Measurements from ENCODE around the gene CNEP1R1. TPM values are rescaled to one million over a fixed set of nuclear protein-coding genes. Genes with fewer than 3 reads are reported as not detected.

CNEP1R1 gene
- total and polyA plus RNA-seq, 2 of the 8 experiments (the other 6 are each of a cell fraction or from before 2014, with no cell fraction given) = 10.6 to 13.6 TPM

GRCh38 chr16:50067290-50067853 lies 42.3 kb downstream of the CNEP1R1 start:
- Histone ChIP-seq H3K79me2 (ENCODE audit: control insufficient read depth in 1 of 2, insufficient read depth in 2 of 2, low read length in 2 of 2) (peaks cover 0 to 18% of the 10 kb centered on the region in 2 experiments; a peak in 2 of 4 replicates), H2AFZ (ENCODE audit: low read length) (no peak overlapping the region), H3K4me2 (ENCODE audit: insufficient read depth in 1 of 2, low read depth in 2 of 2, low read length in 2 of 2) (peak overlapping the region in 1 of 2 experiments; percentile 82; a peak in 3 of 4 replicates), H2BK20ac (ENCODE audit: low read length) (no peak overlapping the region), H3K27me3 (replicated peaks in 1 of 4; ENCODE audit: control insufficient read depth in 3 of 4, extremely low read depth in 1 of 4, insufficient read depth in 3 of 4, low read length in 3 of 4) (no peaks in the 10 kb centered on the region), H3K36me3 (ENCODE audit: control insufficient read depth in 2 of 4, insufficient read depth in 4 of 4, low read length in 3 of 4) (peaks cover 2 to 18% (median 13%) of the 10 kb centered on the region in 4 experiments; a peak in 4 of 8 replicates), H2BK15ac (ENCODE audit: low read length) (no peak overlapping the region), H3K27ac (ENCODE audit: low read depth, low read length) (no peak overlapping the region), H2BK12ac (ENCODE audit: low read depth, low read length) (no peak overlapping the region), H3K23ac (ENCODE audit: insufficient read length) (no peak overlapping the region), H3K4me3 (ENCODE audit: extremely low read depth in 1 of 4, insufficient read depth in 2 of 4, low read depth in 3 of 4, low read length in 4 of 4) (0 out of 8 replicates have a peak overlapping the region, but pooled peaks of 1 of the 4 experiments have one; percentile 21), H2AK5ac (ENCODE audit: low read depth, low read length) (no peak overlapping the region), H4K20me1 (replicated peaks in 1 of 2; ENCODE audit: control insufficient read depth in 1 of 2, insufficient read depth in 2 of 2, low read length in 2 of 2) (peaks cover 0 to 6% of the 10 kb centered on the region in 2 experiments), H3K14ac (ENCODE audit: insufficient read length) (no peak overlapping the region), H4K8ac (ENCODE audit: extremely low read depth, insufficient read depth, low read length) (no peak overlapping the region), H3K4ac (replicated peaks; ENCODE audit: insufficient read length, low read depth, low read length) (no peak overlapping the region), H3K4me1 (replicated peaks in 1 of 4; ENCODE audit: control insufficient read depth in 3 of 4, insufficient read depth in 4 of 4, low read length in 3 of 4) (peaks cover 0 to 9% (median 3%) of the 10 kb centered on the region in 4 experiments; a peak in 5 of 7 replicates), H2BK5ac (ENCODE audit: low read depth, low read length) (no peak overlapping the region; the same call in 1 of the 2 replicates), H3K9ac (replicated peaks in 1 of 4; ENCODE audit: extremely low read depth in 1 of 4, low read depth in 3 of 4, low read length in 3 of 4) (no peak overlapping the region; a peak in 1 of 7 replicates), H3K56ac (replicated peaks; ENCODE audit: insufficient read length, low read depth, low read length) (no peak overlapping the region), H2BK120ac (replicated peaks; ENCODE audit: low read depth, low read length) (no peak overlapping the region), H4K5ac (ENCODE audit: insufficient read length, low read depth, low read length) (no peak overlapping the region), H3K79me1 (ENCODE audit: low read depth, low read length) (no peaks in the 10 kb centered on the region), H3K9me3 (ENCODE audit: insufficient read depth in 2 of 2, low read depth in 1 of 2, low read length in 1 of 2) (no peaks in the 10 kb centered on the region), H4K91ac (replicated peaks; ENCODE audit: insufficient read length, low read length) (no peak overlapping the region), H3K18ac (ENCODE audit: extremely low read depth, low read length) (no peak overlapping the region), H3K23me2 (ENCODE audit: low read depth, low read length) (peaks cover 10% of the 10 kb centered on the region)
- ChIA-PET CTCF (ENCODE audit: partially characterized antibody) (interaction anchor here (0.6 to 4.8 kb wide), 18 partner anchors 9 to 259 kb away, joined by 3 to 35 read pairs (median 3); partner anchors contain the start of gene CNEP1R1), POLR2A (ENCODE audit: partially characterized antibody) (interaction anchor here (0.8 to 1.7 kb wide), 2 partner anchors 46 to 470 kb away, joined by 3 read pairs; no protein-coding TSS in a partner anchor)
- FAIRE-seq (no peak), DNase-seq (ENCODE audit: low read depth in 1 of 2, low spot score in 2 of 2) (peak in 1 of 2 experiments; percentile 46)
- 83% methylated on average over 3 of the region's 3 CpGs; no CpG with 5 or more reads in 1 of the 2 experiments for WGBS, 2 experiments (ENCODE audit: extremely low coverage in 1 of 2, insufficient coverage in 1 of 2, insufficient read length in 1 of 2, insufficient replicate concordance in 2 of 2, low coverage in 1 of 2, low lambda C conversion rate in 2 of 2, missing lambda C conversion rate in 1 of 2)
- TF ChIP-seq KDM1A (IDR thresholded peaks at IDR 0.05; ENCODE audit: borderline replicate concordance, low read length) (no peak), CHD2 (IDR thresholded peaks at IDR 0.05; ENCODE audit: low read length) (no peak), E2F6 (IDR thresholded peaks at IDR 0.05) (no peak), SP1 (IDR thresholded peaks at IDR 0.05; ENCODE audit: low read depth, low read length) (no peak), CBX5 (IDR thresholded peaks at IDR 0.05; ENCODE audit: low read depth, low read length) (no peak), SUZ12 (IDR thresholded peaks at IDR 0.05; ENCODE audit: low read length) (no peak), HDAC2 (IDR thresholded peaks at IDR 0.05; ENCODE audit: borderline replicate concordance in 1 of 2, low read depth in 2 of 2, low read length in 2 of 2) (no peak), CTCF (IDR thresholded peaks at IDR 0.05; ENCODE audit: control extremely low read depth in 1 of 3, insufficient read depth in 1 of 3, low read depth in 1 of 3, low read length in 3 of 3) (peak in 2 of 3 experiments; percentile 22 to 65; a peak in 1 of 4 replicates)
